Measurements from ENCODE around the gene XAGE3.

The XAGE3 gene

GRCh38 chrX:52839137-52839536 is 28.7 kb downstream of the XAGE3 start:
- no peak for DNase-seq (ENCODE audit: low read depth)

- DNase-seq (ENCODE audit: low read depth): no peak
These were observed 37.3 kb downstream of the XAGE3 start for GRCh38 chrX:52830551-52830950.

- DNase-seq (ENCODE audit: low read depth): no peak
These were observed 43.3 kb downstream of the XAGE3 start for GRCh38 chrX:52824608-52825007.

- no peak for DNase-seq (ENCODE audit: low read depth)
These were observed 46.7 kb downstream of the XAGE3 start for GRCh38 chrX:52821079-52821760.

- DNase-seq (ENCODE audit: low read depth): no peak
These were observed 48.1 kb downstream of the XAGE3 start for GRCh38 chrX:52819788-52820187.

All from stimulated activated CD8-positive, alpha-beta memory T cell treated with anti-CD3 and anti-CD28 coated beads, Interleukin-15, amount 100 ng/mL, for 24 hours (primary cell).